PC-9 (cell line): Measurements from ENCODE around the gene VCAN.

Source experiments
- CTCF ChIP-seq: fragments of 200-600 bp; sonication (generic); conservative IDR thresholded peaks from 2 replicates; pipeline ENCODE4 v1.6.1; 2017; ENCODE audit warnings: mixed run types, antibody characterized with exemption, mild to moderate bottlenecking, moderate library complexity
- EZH2 ChIP-seq: fragments of 200-600 bp; sonication (generic); IDR thresholded peaks from 2 replicates; pipeline ENCODE4 v1.8.0; 2017; ENCODE audit warnings: antibody characterized with exemption, low read depth

DNA sequence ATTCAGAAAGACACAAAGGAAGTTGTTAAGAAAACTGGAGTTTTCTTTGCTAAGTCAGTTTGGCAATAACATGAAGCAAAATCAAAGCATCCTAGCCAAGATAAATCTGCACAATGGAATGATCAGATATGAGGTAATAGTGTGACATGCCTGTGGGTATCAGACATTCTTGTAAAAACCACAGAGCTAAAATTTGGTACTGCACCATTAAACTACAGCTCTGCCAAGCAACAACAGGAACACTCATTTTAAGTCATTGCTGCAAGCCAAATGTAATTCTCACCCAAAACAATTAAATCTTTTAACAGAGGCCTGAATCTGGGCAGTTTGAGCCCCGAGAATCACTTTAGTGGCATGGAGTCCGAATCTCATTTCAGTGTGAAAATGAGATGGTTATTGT lies 96.6 kb downstream of the VCAN start:
- TF ChIP-seq CTCF: no peak
- TF ChIP-seq EZH2: no peak
